Nephron progenitor cell (in vitro differentiated cells): Measurements from ENCODE around the gene SLC27A1.
"Not testable (repeated sequence)": the region's sequence is repeated elsewhere in the genome, so short reads cannot be mapped to it uniquely, and the experiment has no call there.

ENCODE experiments used
- DNase-seq: peaks from one replicate; pipeline ENCODE4 v3.0.0; 2021
- H3K27ac Mint-ChIP-seq: 2 replicates; pipeline ENCODE4 v1.8.0; 2021; ENCODE audit warnings: mild to moderate bottlenecking, moderate library complexity, mixed read lengths
- H3K27me3 Mint-ChIP-seq: 2 replicates; pipeline ENCODE4 v1.8.0; 2021; ENCODE audit warnings: mild to moderate bottlenecking, low read depth, mixed read lengths; ENCODE audit not compliant: poor library complexity
- H3K36me3 Mint-ChIP-seq: 2 replicates; pipeline ENCODE4 v1.8.0; 2021; ENCODE audit warnings: low read depth, mixed read lengths
- H3K4me1 Mint-ChIP-seq: 2 replicates; pipeline ENCODE4 v1.8.0; 2021; ENCODE audit warnings: mixed read lengths
- H3K4me3 Mint-ChIP-seq: 2 replicates; pipeline ENCODE4 v1.8.0; 2021; ENCODE audit warnings: mild to moderate bottlenecking, moderate library complexity, mixed read lengths
- H3K9me3 Mint-ChIP-seq: 2 replicates; pipeline ENCODE4 v1.8.0; 2021; ENCODE audit warnings: mild to moderate bottlenecking, moderate library complexity, mixed read lengths
- TF ChIP-seq, protein P1 (sequence below): fragments of 200-600 bp; sonication (generic); IDR thresholded peaks from 2 replicates; pipeline ENCODE4 v1.5.0; 2021; ENCODE audit warnings: antibody characterized with exemption

Gene SLC27A1

DNA sequence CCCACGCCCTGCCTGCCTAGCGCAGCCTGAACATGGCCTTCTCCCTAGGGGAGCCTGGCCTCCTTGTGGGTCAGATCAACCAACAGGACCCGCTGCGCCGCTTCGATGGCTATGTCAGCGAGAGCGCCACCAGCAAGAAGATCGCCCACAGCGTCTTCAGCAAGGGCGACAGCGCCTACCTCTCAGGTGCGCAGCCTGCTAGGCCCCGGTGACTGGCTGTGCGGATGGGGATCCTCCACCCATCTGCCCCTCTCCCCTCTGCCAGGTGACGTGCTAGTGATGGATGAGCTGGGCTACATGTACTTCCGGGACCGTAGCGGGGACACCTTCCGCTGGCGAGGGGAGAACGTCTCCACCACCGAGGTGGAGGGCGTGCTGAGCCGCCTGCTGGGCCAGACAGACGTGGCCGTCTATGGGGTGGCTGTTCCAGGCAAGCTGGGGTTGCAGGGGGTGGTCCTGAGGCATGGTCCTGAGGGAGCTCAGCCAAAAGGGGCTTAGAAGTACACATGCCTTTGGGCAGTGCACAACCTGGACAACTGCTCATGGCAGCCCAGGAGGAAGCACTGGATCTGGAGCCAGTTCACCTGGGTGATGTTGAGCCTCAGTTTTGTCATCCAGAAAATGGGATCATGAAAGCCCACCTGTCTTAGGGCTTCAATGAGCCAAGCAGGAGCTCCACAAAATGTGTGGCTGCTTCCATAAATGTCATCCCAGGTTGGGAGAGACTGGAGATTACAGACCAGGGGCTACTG is 30.3 kb downstream of the SLC27A1 start:
- Mint-ChIP-seq H3K4me1 (peaks cover 34% of the 10 kb centered on the region), H3K4me3 (no peak overlapping the region), H3K27ac (no peak overlapping the region), H3K9me3 (no peaks in the 10 kb centered on the region), H3K27me3 (peaks cover 7% of the 10 kb centered on the region), H3K36me3 (peaks cover 6% of the 10 kb centered on the region)
- no peak for DNase-seq
- TF ChIP-seq, protein P1, sequence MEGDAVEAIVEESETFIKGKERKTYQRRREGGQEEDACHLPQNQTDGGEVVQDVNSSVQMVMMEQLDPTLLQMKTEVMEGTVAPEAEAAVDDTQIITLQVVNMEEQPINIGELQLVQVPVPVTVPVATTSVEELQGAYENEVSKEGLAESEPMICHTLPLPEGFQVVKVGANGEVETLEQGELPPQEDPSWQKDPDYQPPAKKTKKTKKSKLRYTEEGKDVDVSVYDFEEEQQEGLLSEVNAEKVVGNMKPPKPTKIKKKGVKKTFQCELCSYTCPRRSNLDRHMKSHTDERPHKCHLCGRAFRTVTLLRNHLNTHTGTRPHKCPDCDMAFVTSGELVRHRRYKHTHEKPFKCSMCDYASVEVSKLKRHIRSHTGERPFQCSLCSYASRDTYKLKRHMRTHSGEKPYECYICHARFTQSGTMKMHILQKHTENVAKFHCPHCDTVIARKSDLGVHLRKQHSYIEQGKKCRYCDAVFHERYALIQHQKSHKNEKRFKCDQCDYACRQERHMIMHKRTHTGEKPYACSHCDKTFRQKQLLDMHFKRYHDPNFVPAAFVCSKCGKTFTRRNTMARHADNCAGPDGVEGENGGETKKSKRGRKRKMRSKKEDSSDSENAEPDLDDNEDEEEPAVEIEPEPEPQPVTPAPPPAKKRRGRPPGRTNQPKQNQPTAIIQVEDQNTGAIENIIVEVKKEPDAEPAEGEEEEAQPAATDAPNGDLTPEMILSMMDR, result no peak

DNA sequence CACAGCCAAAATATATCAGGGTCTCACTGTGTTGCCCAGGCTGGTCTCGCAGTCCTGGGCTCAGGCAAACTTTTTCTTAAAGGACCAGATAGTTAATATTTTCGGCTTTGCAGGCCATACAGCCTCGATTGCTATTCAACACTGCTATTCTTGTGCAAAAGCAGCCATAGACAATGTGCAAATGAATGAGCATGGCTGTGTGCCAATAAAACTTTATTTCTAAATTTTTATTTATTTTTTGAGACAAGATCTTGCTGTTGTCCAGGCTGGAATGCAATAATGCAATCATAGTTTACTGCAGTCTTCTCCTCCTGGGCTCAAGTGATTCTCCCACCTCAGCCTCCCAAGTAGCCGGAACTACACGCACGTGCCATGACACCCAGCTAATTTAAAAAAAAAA is 32.9 kb downstream of the SLC27A1 start:
- H3K27ac Mint-ChIP-seq, result no peak overlapping the region
- no peak for DNase-seq
- no peak overlapping the region for H3K4me3 Mint-ChIP-seq
- peaks cover 13% of the 10 kb centered on the region for H3K36me3 Mint-ChIP-seq
- TF ChIP-seq, protein P1, result no peak
- peaks cover 26% of the 10 kb centered on the region for H3K4me1 Mint-ChIP-seq
- H3K27me3 Mint-ChIP-seq, result peaks cover 3% of the 10 kb centered on the region
- H3K9me3 Mint-ChIP-seq, result no peaks in the 10 kb centered on the region

DNA sequence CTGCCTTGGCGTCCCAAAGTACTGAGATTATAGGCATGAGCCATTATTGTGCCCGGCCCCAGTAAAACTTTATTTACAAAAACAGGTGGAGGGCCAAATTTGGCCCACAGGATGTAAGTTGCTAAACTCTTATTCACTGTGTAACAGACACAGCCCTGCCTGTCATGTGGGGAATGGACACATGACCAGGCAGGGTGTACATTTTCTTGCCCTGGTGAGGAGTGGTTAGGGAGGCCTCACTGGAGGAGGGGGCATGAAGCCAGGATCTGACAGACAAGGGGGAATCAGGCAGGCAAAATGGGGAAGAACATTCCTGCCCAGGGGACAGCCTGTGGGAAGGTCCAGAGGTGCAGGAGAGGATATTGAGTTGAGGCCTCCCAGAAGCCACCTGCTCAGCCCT is 33.7 kb downstream of the SLC27A1 start:
- Mint-ChIP-seq H3K27ac (no peak overlapping the region), H3K27me3 (peaks cover 3% of the 10 kb centered on the region), H3K4me3 (no peak overlapping the region), H3K4me1 (peaks cover 19% of the 10 kb centered on the region), H3K9me3 (no peaks in the 10 kb centered on the region), H3K36me3 (peaks cover 13% of the 10 kb centered on the region)
- no peak for DNase-seq
- TF ChIP-seq, protein P1, result no peak

DNA sequence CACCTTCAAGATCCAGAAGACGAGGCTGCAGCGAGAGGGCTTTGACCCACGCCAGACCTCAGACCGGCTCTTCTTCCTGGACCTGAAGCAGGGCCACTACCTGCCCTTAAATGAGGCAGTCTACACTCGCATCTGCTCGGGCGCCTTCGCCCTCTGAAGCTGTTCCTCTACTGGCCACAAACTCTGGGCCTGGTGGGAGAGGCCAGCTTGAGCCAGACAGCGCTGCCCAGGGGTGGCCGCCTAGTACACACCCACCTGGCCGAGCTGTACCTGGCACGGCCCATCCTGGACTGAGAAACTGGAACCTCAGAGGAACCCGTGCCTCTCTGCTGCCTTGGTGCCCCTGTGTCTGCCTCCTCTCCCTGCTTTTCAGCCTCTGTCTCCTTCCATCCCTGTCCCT is 34.1 kb downstream of the SLC27A1 start:
- Mint-ChIP-seq H3K4me1 (peaks cover 15% of the 10 kb centered on the region), H3K9me3 (no peaks in the 10 kb centered on the region), H3K27ac (no peak overlapping the region), H3K36me3 (peaks cover 13% of the 10 kb centered on the region), H3K4me3 (no peak overlapping the region), H3K27me3 (peaks cover 3% of the 10 kb centered on the region)
- DNase-seq, result no peak
- TF ChIP-seq, protein P1, result no peak

DNA sequence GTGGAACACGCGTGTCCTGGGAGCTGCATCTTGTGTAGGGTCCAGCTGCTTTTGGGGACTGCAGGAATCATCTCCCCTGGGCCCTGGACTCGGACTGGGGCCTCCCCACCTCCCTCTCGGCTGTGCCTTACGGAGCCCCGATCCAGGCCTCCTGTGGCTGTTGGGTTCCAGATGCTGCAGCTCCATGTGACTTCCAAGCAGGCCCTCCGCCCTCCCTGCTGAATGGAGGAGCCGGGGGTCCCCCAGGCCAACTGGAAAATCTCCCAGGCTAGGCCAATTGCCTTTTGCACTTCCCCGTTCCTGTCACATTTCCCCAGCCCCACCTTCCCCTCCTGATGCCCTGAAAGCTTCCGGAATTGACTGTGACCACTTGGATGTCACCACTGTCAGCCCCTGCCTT is 34.9 kb downstream of the SLC27A1 start:
- H3K27me3 Mint-ChIP-seq, result peaks cover 3% of the 10 kb centered on the region
- no peak overlapping the region for H3K4me3 Mint-ChIP-seq
- no peaks in the 10 kb centered on the region for H3K9me3 Mint-ChIP-seq
- H3K27ac Mint-ChIP-seq, result no peak overlapping the region
- peaks cover 9% of the 10 kb centered on the region for H3K4me1 Mint-ChIP-seq
- H3K36me3 Mint-ChIP-seq, result peaks cover 13% of the 10 kb centered on the region
- DNase-seq, result no peak
- TF ChIP-seq, protein P1, result no peak

DNA sequence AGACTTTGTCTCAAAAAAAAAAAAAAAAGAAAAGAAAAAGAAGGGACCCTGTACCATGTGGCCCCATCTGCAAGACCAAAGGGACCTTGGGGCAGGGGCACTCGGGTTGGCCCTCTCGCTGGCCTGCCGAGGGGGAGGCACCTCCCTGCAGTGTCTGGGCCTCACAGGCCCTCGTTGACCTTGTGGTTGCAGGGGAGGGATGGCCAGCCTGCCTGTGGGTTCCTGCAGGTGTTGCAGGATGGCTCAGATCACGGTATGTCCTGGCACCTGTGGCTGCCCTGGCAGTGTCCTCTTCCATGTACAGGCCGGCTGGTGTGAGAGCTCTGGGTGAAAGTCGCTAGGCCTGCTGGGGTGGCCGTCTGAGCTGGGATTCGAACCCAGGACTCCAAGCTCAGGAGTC is 36.4 kb downstream of the SLC27A1 start:
- TF ChIP-seq, protein P1, result no peak
- H3K27me3 Mint-ChIP-seq, result peaks cover 6% of the 10 kb centered on the region
- no peaks in the 10 kb centered on the region for H3K9me3 Mint-ChIP-seq
- H3K27ac Mint-ChIP-seq, result no peak overlapping the region
- no peak for DNase-seq
- peaks cover 13% of the 10 kb centered on the region for H3K36me3 Mint-ChIP-seq
- no peak overlapping the region for H3K4me3 Mint-ChIP-seq
- H3K4me1 Mint-ChIP-seq, result peaks cover 20% of the 10 kb centered on the region

DNA sequence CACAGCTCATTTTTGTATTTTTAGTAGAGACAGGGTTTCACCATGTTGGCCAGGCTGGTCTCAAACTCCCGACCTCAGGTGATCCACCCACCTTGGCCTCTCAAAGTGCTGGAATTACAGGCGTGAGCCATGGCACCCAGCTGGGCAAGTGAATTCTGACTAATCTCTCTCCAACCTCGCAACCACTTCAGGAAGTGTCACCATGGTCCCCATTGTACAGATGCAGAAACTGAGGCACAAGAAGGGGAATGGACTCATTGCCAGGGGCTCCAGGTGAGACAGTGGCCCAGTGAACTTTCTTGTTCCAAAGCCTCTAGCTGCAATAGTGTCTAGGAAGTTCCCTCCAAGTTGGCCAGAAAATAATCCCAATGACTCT is 38.2 kb downstream of the SLC27A1 start:
- H3K4me3 Mint-ChIP-seq, DNase-seq, H3K27me3 Mint-ChIP-seq, H3K9me3 Mint-ChIP-seq: not testable (repeated sequence)
- Mint-ChIP-seq H3K4me1 (peaks cover 30% of the 10 kb centered on the region), H3K27ac (peak overlapping the region; percentile 39), H3K36me3 (peaks cover 12% of the 10 kb centered on the region)
